Head of caudate nucleus (tissue), 42 donors: ENCODE data around the gene ELL.
A peak's percentile ranks its signal among the peaks of the same experiment; 100 is the strongest.

Experiments
- DNase-seq, 42 donors: peaks; one replicate each; pipeline versions ENCODE4 v3.0.0 to v3.0.0-alpha.2; 2020 to 2021; ENCODE audit warnings: mixed read lengths in 7 of 42
- intact Hi-C: fragments of 100-400 bp; cut with DNase I; formaldehyde crosslinking; loops from one replicate; pipeline ENCODE4 v1.15.0; 2022

ELL gene

GRCh38 chr19:18399008-18399407 is 122.9 kb downstream of the ELL start:
- no peak for DNase-seq
- intact Hi-C loops: no loop called here

DNA sequence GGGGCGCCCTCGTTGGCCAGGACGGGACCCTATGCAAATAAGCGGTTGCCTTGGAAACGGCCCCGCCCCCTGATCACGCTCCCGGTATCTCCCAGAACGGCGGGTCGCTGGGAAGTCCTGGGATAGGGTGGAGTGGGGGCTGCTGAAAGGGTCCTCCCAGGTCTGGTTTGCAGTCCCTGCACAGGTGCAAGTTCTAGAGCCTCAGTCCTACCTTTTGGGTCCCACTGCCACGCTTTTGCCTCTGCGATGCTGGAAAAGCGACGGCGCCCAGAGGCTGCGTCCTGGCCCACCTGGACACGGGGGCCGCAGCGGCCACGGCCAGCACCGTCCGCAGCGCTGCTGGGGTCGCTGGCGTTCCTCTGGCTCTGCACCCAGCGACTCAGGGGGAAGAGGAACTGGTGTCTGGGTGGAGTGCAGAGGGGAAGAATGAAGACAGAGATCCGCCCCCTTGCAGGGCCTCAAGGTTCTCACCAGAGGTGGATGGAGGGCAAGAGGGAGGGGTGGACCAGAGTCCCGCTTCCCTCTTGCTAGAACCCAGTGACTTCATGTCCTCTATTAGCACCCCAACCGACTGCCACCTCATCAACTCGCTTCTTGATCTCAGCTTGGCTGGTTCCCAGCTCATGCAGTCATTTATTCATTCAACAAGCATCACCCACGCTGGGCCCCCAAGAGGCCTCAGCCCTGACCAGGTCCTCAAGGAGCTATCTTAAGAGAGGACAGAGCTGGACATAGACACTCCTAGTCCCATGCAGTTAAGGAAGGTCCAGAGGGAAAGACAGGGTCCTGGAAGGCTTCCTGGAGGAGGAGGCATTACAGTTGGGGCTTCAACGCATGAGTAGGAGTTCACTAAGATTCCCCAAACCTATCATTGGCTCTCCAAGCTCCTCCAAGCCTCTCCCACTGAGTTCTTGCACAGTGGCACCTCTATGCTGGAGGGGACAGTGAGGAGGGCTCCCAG is 124.3 kb downstream of the ELL start, which contains the start of gene LRRC25:
Gene LRRC25 (minus strand): TSS at position 381 of the 961 bp plus-strand sequence. CDS start 659 bp downstream, outside the sequence.
- intact Hi-C loops: no loop called here
- peak in 20 of 42 donors; percentile 25 to 66 (median 39) for DNase-seq

DNA sequence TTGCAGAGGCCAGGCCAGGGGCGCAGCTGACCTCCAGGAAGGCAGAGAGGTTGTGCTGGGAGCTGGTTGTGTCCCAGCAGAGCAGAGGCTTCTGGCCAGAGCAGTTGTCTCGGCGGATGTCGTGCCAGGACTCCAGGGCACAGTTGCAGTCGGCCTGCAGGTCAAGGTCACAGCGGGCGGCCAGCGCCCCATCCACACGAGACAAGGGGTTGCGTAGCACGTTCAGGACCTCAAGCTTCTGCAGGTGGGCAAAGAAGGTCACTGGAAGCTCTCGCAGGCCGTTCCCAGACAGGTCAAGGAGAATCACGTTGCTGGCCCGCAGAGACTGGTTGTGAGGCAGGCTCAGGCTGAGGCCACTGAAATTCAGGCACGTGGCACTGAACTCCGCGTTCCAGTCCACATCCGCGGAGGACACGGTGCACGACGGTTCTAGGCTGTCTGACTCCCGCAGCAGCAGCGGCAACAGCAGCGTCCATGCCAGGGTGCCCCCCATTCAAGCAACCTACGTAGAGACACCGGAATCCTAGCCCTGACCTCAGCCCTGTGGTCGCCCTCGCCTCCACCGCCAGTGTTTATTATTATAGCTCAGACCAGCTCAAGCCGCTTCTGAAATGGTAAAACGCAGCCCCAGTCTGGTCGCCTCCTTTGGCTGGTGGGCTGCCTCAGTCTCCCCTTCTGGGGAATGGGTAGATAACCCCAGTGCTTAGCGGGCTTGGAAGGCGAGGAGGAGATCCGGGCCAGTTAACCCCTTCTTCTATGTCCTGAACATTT is 125.2 kb downstream of the ELL start:
- DNase-seq: no peak
- intact Hi-C loops: no loop called here

- intact Hi-C loops: no loop called here
- DNase-seq: peak in 10 of 42 donors; percentile 19 to 57 (median 33)
These were observed 128.0 kb downstream of the ELL start for GRCh38 chr19:18393836-18394235.

DNA sequence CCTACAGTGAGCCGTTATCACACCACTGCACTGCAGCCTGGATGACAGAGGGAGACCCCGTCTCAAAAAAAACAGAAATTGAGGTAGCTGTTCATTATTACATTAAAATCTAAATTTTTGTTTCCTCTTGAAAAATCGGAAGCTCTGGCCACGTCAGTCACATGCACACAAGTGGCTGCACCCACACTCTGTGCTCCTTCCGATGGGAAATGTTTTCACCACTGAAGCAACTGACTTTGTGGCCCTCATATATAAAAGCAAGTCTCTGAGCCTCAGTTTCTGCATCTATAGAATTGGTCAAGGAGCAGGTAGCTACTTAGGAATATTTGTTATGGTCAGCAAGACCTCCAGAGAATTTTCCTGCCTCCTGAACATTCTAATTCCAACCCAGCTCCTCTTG is 128.9 kb downstream of the ELL start:
- intact Hi-C loops: no loop called here
- DNase-seq: no peak
